Activated CD4-positive, alpha-beta T cell treated with anti-CD3 and anti-CD28 coated beads for 24 hours (primary cell): ENCODE measurements around the gene USHBP1.

Source experiments
- DNase-seq, 2 donors: peaks; one replicate each; pipeline ENCODE4 v3.0.0-alpha.2; 2020; ENCODE audit warnings: low read depth in 2 of 2

USHBP1 gene

GRCh38 chr19:17211547-17212446 lies 52.7 kb downstream of the USHBP1 start:
- no peak for DNase-seq

DNA sequence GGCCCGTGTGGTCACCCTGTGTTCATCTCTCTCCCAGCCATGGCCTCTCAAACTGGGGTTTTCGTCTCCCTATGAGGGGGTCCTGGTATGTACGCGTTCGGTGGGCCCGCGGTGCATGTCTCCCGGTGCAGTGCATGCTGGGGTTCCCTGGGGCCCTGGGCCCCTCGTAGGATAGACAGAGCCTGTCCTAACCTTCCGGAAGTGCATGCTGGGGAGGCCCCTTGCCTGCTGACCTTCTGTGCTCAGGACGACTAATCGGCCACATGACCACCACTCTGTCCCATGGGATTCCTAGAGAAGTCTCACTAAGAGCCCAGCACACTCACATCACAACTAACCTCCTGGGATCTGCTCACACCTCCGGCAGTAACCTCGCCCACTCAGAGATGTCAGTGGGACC lies 54.2 kb downstream of the USHBP1 start:
- DNase-seq = no peak

GRCh38 chr19:17209126-17210036 lies 55.2 kb downstream of the USHBP1 start:
- peak in 1 of 2 donors; percentile 39 for DNase-seq

DNA sequence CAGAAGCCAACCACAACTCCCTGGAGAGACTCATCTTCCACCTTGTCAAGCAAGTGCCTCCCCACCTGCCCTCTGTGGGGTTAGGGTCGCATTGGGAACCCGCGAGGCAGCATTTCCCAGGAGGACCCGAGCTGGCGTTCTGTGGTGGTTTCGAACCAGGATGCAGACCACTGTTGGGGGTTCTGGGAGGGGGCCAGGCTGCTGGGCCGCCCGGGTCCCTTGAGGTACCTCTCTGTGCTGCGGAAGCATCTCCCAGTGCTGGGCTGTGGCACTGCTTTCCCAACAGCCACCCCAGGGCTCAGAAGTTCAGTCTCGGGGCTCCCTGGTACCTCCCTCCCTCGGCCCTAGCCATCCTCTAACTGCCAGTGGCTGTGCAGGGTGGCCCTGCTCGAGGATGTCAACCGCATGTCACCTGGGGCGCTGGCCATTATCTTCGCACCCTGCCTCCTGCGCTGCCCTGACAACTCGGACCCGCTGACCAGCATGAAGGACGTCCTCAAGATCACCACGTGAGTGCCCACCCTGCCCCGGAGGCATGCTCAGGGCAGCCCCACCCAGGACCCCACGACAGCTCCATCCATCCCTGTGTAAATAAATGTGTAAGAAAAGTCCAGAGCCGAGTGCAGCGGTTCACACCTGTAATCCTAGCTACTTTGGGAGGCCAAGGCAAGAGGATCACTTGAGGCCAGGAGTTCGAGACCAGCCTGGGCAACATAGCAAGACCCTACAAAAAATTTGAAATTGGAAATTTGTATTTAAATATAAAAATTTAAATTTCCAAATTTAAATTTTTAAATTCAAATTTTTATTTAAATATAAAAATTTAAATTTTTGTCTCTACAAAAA lies 57.6 kb downstream of the USHBP1 start:
- no peak for DNase-seq

DNA sequence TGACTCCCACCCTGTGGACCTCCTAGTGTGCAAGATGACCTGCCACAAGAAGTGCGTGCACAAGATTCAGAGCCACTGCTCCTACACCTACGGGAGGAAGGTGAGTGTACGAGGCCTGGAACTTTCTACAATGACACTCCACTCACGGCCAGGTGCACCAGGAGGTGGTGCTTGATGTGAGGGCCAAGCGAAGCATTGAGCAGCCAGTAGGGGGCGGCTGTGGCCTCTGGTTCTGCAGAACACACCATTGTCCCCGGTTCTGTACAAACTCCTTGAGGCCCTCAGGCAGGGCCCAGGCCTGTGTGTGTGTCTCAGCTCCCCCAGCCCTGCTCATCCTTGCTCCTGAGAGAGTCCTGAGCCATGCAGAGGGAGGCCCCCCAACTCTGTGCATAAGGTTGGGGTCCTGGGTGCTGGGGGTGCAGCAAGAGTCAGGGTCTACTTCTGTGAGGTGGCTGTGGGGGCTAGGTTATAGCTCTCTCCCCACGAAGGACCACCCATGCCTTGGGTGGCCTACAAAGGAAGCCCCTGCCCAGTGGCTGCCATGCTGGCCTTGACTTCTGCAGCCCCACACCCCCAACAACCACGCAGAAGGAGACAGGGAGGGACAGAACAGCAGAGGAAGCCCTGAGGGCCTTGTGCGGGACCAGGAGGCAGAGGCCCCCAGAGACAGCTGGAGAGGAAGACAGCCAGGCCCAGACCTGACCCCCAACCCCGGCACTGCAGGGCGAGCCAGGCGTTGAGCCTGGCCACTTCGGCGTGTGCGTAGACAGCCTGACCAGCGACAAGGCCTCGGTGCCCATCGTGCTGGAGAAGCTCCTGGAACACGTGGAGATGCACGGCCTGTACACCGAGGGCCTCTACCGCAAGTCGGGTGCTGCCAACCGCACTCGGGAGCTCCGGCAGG lies 59.1 kb downstream of the USHBP1 start:
- peak in 1 of 2 donors; percentile 46 for DNase-seq

DNA sequence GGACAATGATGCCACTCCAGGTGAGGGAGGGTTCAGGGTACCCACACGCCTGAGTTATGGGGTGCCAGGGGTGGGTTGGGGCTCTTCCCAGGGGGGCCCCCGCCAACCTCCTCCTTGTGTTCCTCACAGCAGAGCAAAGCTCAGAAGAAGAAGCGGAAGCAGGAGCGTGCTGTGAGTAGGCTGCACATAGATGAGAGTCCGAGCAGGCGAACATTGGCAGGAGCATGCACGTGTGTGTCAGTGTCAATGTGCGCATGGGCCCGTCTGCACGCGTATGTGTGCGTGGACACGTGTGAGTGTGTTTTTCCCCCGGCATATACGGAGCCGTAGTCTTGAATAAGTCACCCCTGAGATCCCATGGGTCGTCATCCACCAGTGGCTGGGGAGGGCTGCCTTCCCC lies 61.8 kb downstream of the USHBP1 start:
- no peak for DNase-seq

- no peak for DNase-seq
These were observed 62.3 kb downstream of the USHBP1 start for GRCh38 chr19:17202249-17202648.

- DNase-seq = no peak
These were observed 64.0 kb downstream of the USHBP1 start for GRCh38 chr19:17200408-17201079.
